C1 segment of cervical spinal cord (tissue), 14 donors: Measurements from ENCODE around the gene OR4X2.
"Not testable (repeated sequence)": the region's sequence is repeated elsewhere in the genome, so short reads cannot be mapped to it uniquely, and the experiment has no call there.

Experiments
- DNase-seq, 14 donors: peaks; one replicate each; lab custom pipeline; 2025; lab: John Stamatoyannopoulos, UW

The OR4X2 gene, protein sequence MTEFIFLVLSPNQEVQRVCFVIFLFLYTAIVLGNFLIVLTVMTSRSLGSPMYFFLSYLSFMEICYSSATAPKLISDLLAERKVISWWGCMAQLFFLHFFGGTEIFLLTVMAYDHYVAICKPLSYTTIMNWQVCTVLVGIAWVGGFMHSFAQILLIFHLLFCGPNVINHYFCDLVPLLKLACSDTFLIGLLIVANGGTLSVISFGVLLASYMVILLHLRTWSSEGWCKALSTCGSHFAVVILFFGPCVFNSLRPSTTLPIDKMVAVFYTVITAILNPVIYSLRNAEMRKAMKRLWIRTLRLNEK

DNA sequence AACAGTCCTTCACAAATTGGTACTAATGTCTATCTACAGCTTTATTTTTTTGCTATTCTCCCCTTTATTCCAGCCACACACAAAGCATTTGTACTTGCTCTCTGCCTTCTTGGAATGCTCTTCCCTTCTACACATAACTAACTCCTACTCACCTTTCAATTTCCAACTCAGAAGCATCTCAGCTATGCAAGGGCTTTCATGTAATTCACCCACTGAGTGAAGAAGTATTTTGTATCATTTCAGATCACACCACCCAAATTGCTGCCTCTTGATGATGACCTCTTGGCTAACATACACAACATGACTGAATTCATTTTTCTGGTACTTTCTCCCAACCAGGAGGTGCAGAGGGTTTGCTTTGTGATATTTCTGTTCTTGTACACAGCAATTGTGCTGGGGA lies at the start of gene OR4X2:
Gene OR4X2, plus strand, starts transcription at position 301 of the 400 bp plus-strand sequence. Its CDS starts 0 bp downstream, at position 301.
- no peak for DNase-seq

DNA sequence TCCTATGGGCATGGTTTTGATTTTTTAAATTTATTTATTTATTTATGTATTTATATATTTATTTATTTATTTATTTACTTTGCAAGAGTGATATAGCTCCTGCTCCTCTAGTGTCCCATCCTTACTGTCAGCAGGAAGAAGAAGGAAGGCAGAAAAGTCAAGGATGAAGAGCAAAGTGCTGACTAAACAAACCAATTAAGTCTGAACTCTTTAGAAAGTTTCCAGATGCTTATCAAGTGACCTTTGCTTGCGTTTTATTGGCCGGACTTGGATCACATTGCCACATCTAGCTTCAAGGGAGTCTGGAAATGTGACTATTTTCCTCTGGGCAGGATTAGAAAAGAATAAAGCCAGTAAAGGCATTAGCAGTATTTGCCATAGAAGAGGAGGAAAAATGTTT lies 37.0 kb upstream of the OR4X2 start:
- no peak for DNase-seq

DNA sequence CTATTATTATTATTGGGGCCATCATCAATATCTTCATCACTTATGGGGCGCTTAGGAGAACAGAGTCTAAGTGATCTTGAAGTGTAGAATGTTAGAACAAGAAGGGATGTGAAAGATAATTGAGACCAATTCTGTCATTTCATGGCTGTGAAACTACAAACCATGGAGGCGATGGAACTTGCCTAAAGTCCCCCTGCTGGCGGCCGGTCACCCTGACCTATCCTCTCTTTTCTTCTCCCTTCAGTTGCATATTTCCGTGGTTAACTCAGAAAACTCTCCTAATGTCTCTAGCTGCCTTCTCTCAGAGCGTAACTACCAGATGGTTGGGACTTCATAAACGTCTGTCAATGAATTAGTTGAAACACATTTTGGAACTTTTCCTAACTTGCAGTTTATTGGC lies 34.9 kb upstream of the OR4X2 start:
- DNase-seq, result no peak

DNA sequence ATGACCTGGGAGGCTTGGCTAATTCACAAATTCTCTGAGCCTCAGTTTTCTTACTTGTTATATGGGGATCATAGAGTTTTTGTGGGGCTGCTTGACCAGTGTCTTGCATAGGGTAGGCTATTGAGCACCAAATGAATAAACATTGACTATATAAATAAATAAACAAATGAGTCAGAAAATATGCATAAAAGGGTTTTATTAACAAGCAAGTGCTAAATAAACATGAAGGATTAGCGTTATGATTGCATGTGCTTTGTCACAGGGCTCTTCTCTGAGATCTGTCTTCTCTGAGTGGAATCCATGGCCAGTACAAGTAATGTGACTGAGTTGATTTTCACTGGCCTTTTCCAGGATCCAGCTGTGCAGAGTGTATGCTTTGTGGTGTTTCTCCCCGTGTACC lies 28.4 kb upstream of the OR4X2 start, which contains the start of gene OR4B1:
Gene OR4B1, plus strand, starts transcription at position 301 of the 400 bp plus-strand sequence. Its CDS starts 0 bp downstream, at position 301.
- DNase-seq, result no peak

DNA sequence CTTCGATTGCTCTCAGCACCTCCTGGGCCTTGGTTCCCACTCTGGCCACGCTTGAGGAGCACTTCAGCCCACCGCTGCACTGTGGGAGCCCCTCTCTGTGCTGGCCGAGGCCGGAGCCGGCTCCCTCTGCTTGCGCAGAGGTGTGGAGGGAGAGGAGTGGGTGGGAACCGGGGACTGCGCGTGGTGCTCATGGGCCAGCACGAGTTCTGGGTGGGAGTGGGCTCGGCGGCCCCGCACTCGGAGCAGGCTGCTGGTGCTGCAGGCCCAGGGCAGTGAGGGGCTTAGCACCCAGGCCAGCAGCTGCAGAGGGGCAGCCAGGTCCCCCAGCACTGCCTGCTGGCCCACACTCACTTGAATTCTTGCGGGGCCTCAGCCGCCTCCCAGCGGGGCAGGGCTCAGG lies 16.1 kb upstream of the OR4X2 start:
- no peak for DNase-seq

DNA sequence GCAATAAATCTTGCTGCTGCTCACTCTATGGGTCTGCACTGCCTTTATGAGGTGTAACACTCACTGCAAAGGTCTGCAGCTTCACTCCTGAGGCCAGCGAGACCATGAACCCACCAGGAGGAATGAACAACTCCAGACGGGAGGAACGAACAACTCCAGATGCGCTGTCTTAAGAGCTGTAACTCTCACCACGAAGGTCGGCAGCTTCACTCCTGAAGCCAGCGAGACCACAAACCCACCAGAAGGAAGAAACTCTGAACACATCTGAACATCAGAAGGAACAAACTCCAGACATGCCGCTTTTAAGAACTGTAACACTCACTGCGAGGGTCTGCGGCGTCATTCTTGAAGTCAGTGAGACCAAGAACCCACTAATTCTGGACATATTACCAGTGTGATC lies 14.8 kb upstream of the OR4X2 start:
- not testable (repeated sequence) for DNase-seq

DNA sequence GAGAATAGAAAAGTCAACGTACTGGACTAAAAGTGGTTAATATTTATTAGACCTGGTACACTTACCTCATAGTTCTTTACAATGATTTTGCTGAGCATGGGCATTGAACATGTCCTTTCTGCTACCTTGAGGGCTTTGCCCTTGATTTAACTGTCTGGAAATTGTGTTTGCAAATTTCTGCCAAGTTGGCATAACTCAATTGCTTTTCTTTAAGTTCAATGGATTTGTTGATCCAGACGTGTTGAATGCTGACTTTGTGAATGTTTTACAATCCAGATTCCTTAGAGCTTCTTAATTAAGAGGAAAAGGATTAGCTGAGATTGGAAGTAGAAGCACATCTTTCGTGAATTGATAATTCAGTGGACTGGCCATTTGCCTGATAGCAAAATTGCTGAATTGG lies 7.2 kb upstream of the OR4X2 start:
- no peak for DNase-seq

DNA sequence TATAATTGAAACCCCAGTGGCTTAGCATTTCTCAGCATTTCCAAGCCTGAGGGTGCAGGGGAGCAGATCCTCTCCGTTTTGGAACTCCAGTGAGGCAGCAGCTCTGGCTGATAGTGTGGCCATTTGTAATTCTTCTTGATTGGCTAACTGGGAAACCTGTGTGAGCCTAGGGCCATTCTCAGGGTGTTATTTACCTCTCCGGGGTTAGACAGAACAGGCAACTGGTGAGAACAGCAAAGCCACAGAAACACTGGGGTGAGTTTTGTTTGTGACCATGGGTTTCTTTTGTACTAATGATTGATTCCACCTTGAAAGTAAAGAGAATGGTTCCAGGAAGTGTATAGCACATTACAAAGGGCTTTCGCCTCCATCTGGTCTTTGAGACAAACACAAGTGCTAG lies 2.4 kb upstream of the OR4X2 start:
- no peak for DNase-seq

DNA sequence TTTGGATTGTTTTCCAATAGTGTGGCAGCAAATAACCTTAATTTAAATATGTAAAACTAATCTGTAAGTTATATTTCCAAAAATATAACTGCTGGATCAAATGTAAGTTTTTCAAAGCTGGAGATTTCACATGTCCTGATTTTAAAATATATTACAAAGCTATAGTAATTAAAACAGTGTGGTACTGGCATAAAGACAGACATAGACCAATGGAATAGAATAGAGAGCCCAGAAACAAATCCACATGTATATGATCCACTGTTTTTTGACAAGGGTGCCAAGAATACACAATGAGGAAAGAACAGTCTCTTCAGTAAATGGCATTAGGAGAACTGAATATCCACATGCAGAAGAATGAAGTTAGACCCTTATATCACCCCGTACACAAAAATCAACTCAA lies 4.0 kb downstream of the OR4X2 start:
- DNase-seq, result no peak

DNA sequence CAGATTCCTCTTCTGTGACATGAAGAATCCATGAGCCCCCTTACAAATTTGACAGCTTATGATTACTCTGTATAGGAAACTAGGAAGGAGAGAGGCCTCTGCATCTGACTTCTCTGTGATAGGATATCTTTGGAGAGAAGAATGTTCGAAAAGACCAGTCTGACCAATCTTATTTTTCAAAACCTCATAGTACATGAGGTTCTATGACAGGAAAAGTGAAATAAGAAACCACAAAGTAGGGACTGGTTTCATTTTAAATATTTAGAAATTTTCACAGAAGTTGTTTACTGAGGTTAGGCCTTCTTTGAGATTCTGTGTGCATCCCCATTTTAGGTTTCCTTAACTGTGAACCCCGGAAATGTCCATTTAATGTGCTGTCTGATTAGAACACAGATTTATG lies 16.7 kb downstream of the OR4X2 start:
- no peak for DNase-seq

DNA sequence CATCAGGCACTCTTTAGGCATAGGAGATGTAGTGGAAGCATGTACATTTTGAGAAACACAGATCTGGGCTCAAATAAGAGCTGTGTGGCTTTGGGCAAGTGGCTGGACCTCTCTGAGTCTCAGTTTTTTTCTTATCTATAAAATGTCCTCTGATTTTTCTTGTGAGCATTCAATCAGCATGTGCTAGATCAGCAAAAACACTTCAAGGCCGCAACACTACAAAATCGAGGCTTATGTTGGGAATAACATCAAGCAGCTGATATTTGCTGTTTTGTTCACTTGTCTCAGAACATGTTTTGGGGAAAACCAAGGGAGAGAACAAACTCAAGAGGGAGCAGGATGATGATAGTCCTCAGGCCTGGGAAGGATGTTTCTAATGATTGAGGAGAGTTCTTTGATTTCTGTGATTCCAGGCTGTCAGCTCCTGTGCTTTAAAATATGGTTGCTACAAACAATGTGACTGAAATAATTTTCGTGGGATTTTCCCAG lies 18.6 kb downstream of the OR4X2 start, which contains the start of gene OR4X1:
Gene OR4X1, plus strand, starts transcription at position 439 of the 489 bp plus-strand sequence. Its CDS starts 0 bp downstream, at position 439.
- no peak for DNase-seq

DNA sequence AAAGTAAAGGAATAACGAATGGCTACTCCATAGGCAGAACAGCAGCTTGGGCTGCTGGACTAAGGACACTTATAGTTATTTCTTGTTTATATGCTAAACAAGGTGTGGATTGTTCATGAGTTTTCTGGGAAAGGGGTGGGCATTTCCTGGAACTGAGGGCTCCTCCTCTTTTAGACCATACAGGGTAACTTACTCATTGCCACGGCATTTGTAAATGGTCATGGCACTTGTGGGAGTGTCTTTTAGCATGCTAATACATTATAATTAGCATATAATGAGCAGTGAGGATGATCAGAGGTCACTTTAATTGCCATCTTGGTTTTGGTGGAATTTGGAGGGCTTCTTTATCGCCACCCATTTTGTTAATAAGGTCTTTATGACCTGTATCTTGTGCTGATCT lies 25.7 kb downstream of the OR4X2 start:
- DNase-seq, result no peak

DNA sequence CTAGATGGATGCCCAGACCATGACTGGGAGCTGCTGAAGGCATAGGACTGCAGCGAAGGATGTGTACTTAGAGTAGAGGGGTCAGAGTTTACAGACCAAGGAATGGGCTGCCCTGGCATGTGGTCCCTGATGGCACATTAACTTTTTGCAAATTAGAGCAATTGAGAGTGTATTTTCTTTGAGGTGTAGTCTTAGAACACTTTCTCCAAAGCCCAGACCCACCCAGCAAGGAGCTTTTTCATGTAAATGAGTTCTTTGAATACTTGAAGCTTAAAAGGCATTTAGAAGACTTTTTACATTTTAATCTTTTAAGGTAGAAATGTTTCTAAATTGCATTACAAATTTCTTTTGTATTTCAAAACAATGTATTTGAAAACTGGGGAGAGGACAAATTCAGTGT lies 27.7 kb downstream of the OR4X2 start:
- DNase-seq, result no peak
